Measurements from ENCODE around the gene CLCN1. TPM values are rescaled to one million over a fixed set of nuclear protein-coding genes. Genes with fewer than 3 reads are reported as not detected.
A peak's percentile ranks its signal among the peaks of the same experiment; 100 is the strongest.

The CLCN1 gene
- total and polyA plus RNA-seq, 2 of the 8 experiments (the other 6 are each of a cell fraction or from before 2014, with no cell fraction given) = 0.36 to 0.41 TPM

DNA sequence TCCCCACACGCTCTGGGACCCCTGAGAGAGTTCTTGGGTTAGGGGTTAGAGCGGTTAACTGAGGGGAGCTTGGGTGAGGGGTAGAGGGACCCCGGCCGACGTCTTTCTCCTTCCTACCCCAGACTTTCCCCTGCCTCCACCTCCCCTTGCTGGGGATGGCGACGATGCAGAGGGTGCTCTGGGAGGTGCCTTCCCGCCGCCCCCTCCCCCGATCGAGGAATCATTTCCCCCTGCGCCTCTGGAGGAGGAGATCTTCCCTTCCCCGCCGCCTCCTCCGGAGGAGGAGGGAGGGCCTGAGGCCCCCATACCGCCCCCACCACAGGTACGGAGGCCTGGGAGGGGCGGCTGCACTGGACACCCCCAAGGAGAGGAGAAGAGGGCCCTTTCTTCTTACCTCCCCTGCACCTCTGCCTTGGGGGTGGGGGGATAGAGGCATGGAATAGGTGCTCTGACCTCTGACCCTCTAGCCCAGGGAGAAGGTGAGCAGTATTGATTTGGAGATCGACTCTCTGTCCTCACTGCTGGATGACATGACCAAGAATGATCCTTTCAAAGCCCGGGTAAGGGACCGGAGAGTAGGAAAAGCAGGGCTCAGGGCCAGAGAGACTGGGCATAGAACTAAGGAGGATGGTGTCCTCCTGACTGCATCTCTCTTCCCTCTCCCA lies 66.3 kb downstream of the CLCN1 start:
- Histone ChIP-seq H3K4me3 (ENCODE audit: extremely low read depth in 1 of 4, insufficient read depth in 2 of 4, low read depth in 3 of 4, low read length in 4 of 4) (peak overlapping the region; percentile 76 to 100 (median 88)), H3K18ac (ENCODE audit: extremely low read depth, low read length) (no peak overlapping the region; the same call in 1 of the 2 replicates), H3K79me2 (ENCODE audit: control insufficient read depth in 1 of 2, insufficient read depth in 2 of 2, low read length in 2 of 2) (peaks cover 3 to 55% of the 10 kb centered on the region in 2 experiments; a peak in 3 of 4 replicates), H3K23me2 (ENCODE audit: low read depth, low read length) (peaks cover 8% of the 10 kb centered on the region; the same call in 1 of the 2 replicates), H2BK5ac (ENCODE audit: low read depth, low read length) (0 out of 2 replicates have a peak overlapping the region, but pooled peaks have one; percentile 13), H2BK15ac (ENCODE audit: low read length) (no peak overlapping the region), H3K27ac (ENCODE audit: low read depth, low read length) (peak overlapping the region; percentile 75; the same call in 1 of the 2 replicates), H3K14ac (ENCODE audit: insufficient read length) (no peak overlapping the region), H4K8ac (ENCODE audit: extremely low read depth, insufficient read depth, low read length) (peak overlapping the region; percentile 66; the same call in 1 of the 2 replicates), H4K91ac (replicated peaks; ENCODE audit: insufficient read length, low read length) (peak overlapping the region; percentile 25), H3K4me1 (replicated peaks in 1 of 4; ENCODE audit: control insufficient read depth in 3 of 4, insufficient read depth in 4 of 4, low read length in 3 of 4) (peaks cover 5 to 22% (median 6%) of the 10 kb centered on the region in 4 experiments), H3K4ac (replicated peaks; ENCODE audit: insufficient read length, low read depth, low read length) (peak overlapping the region; percentile 91), H3K56ac (replicated peaks; ENCODE audit: insufficient read length, low read depth, low read length) (peak overlapping the region; percentile 48), H3K23ac (ENCODE audit: insufficient read length) (no peak overlapping the region), H4K5ac (ENCODE audit: insufficient read length, low read depth, low read length) (no peak overlapping the region), H2BK120ac (replicated peaks; ENCODE audit: low read depth, low read length) (no peak overlapping the region), H3K79me1 (ENCODE audit: low read depth, low read length) (peaks cover 26% of the 10 kb centered on the region), H2BK20ac (ENCODE audit: low read length) (no peak overlapping the region), H3K36me3 (ENCODE audit: control insufficient read depth in 2 of 4, insufficient read depth in 4 of 4, low read length in 3 of 4) (peaks cover 5 to 31% (median 12%) of the 10 kb centered on the region in 4 experiments; a peak in 7 of 8 replicates), H3K27me3 (replicated peaks in 1 of 4; ENCODE audit: control insufficient read depth in 3 of 4, extremely low read depth in 1 of 4, insufficient read depth in 3 of 4, low read length in 3 of 4) (no peaks in the 10 kb centered on the region), H3K4me2 (ENCODE audit: insufficient read depth in 1 of 2, low read depth in 2 of 2, low read length in 2 of 2) (peak overlapping the region; percentile 69 to 93), H4K20me1 (replicated peaks in 1 of 2; ENCODE audit: control insufficient read depth in 1 of 2, insufficient read depth in 2 of 2, low read length in 2 of 2) (peaks cover 24 to 36% of the 10 kb centered on the region in 2 experiments), H2BK12ac (ENCODE audit: low read depth, low read length) (peak overlapping the region; percentile 23; the same call in 1 of the 2 replicates), H3K9me3 (ENCODE audit: insufficient read depth in 2 of 2, low read depth in 1 of 2, low read length in 1 of 2) (no peaks in the 10 kb centered on the region), H2AK5ac (ENCODE audit: low read depth, low read length) (no peak overlapping the region), H2AFZ (ENCODE audit: low read length) (no peak overlapping the region), H3K9ac (replicated peaks in 1 of 4; ENCODE audit: extremely low read depth in 1 of 4, low read depth in 3 of 4, low read length in 3 of 4) (peak overlapping the region; percentile 31 to 93 (median 80))
- FAIRE-seq (no peak), DNase-seq (ENCODE audit: low read depth in 1 of 2, low spot score in 2 of 2) (no peak)
- POLR2A ChIA-PET (ENCODE audit: partially characterized antibody) = interaction anchor here (0.5 to 19.0 kb wide), 6 partner anchors 15 to 1982 kb away, joined by 3 to 518 read pairs (median 8); partner anchors contain the start of genes EPHA1 and FAM131B
- 32% methylated on average over 8 of the region's 21 CpGs; no CpG with 5 or more reads in 1 of the 2 experiments for WGBS, 2 experiments (ENCODE audit: extremely low coverage in 1 of 2, insufficient coverage in 1 of 2, insufficient read length in 1 of 2, insufficient replicate concordance in 2 of 2, low coverage in 1 of 2, low lambda C conversion rate in 2 of 2, missing lambda C conversion rate in 1 of 2)
- CTCF ChIA-PET (ENCODE audit: partially characterized antibody) = interaction anchor here (0.7 to 17.5 kb wide), 2 partner anchors 17 to 26 kb away, joined by 3 to 359 read pairs; partner anchors contain the start of gene EPHA1
- TF ChIP-seq FOSL1 (IDR thresholded peaks at IDR 0.05; ENCODE audit: insufficient read depth, low read depth, low read length) (no peak), CTBP2 (IDR thresholded peaks at IDR 0.05; ENCODE audit: borderline replicate concordance, insufficient read depth, insufficient read length, low read length) (no peak), POLR2AphosphoS5 (IDR thresholded peaks at IDR 0.05; ENCODE audit: low read depth, low read length) (0 out of 2 replicates have a peak, but pooled peaks have one; percentile 28), MAFK (IDR thresholded peaks at IDR 0.05; ENCODE audit: low read depth, low read length) (no peak), RBBP5 (IDR thresholded peaks at IDR 0.05; ENCODE audit: borderline replicate concordance, low read depth, low read length) (no peak), POLR2A (IDR thresholded peaks at IDR 0.05; ENCODE audit: control extremely low read depth in 1 of 2, low read depth in 2 of 2, low read length in 2 of 2) (0 out of 3 replicates have a peak, but pooled peaks of 1 of the 2 experiments have one; percentile 16), TAF1 (IDR thresholded peaks at IDR 0.05; ENCODE audit: low read depth, low read length) (no peak), TAF7 (optimal IDR thresholded peaks at IDR 0.05; ENCODE audit: borderline replicate concordance, low read depth, low read length) (no peak)
- TF ChIP-seq, protein P1, sequence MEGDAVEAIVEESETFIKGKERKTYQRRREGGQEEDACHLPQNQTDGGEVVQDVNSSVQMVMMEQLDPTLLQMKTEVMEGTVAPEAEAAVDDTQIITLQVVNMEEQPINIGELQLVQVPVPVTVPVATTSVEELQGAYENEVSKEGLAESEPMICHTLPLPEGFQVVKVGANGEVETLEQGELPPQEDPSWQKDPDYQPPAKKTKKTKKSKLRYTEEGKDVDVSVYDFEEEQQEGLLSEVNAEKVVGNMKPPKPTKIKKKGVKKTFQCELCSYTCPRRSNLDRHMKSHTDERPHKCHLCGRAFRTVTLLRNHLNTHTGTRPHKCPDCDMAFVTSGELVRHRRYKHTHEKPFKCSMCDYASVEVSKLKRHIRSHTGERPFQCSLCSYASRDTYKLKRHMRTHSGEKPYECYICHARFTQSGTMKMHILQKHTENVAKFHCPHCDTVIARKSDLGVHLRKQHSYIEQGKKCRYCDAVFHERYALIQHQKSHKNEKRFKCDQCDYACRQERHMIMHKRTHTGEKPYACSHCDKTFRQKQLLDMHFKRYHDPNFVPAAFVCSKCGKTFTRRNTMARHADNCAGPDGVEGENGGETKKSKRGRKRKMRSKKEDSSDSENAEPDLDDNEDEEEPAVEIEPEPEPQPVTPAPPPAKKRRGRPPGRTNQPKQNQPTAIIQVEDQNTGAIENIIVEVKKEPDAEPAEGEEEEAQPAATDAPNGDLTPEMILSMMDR (IDR thresholded peaks at IDR 0.05; ENCODE audit: control extremely low read depth in 1 of 3, insufficient read depth in 1 of 3, low read depth in 1 of 3, low read length in 3 of 3) = no peak
